Neural cell (in vitro differentiated cells): ENCODE data around the gene CAMKMT. TPM values are rescaled to one million over a fixed set of nuclear protein-coding genes. Genes with fewer than 3 reads are reported as not detected.

ENCODE experiments used
- H2AFZ ChIP-seq: fragments of 200-600, 300-800 bp; sonication (generic), shearing (Covaris generic); 2 replicates; pipeline ENCODE4 v1.6.0; 2014; ENCODE audit warnings: low read depth, mild to moderate bottlenecking, antibody characterized with exemption, low read length, moderate library complexity
- H3F3A ChIP-seq: fragments of 200-600 bp; shearing (Covaris generic); 2 replicates; pipeline ENCODE4 v1.6.1; 2016; ENCODE audit warnings: mild to moderate bottlenecking, moderate library complexity, mixed read lengths, antibody characterized with exemption, low read length; ENCODE audit not compliant: insufficient read depth, poor library complexity, severe bottlenecking
- H3K27ac ChIP-seq: fragments of 200-600, 300-800 bp; sonication (generic), shearing (Covaris generic); 2 replicates; pipeline ENCODE4 v1.5.1; 2014; ENCODE audit warnings: mild to moderate bottlenecking, low read length, moderate library complexity
- H3K27me3 ChIP-seq: fragments of 300-800, 200-600 bp; sonication (generic), shearing (Covaris generic); 2 replicates; pipeline ENCODE4 v1.6.0; 2014; ENCODE audit warnings: mild to moderate bottlenecking, low read depth, low read length, moderate library complexity; ENCODE audit not compliant: insufficient read depth
- H3K36me3 ChIP-seq: fragments of 300-800, 200-600 bp; sonication (generic), shearing (Covaris generic); 2 replicates; pipeline ENCODE4 v1.5.1; 2014; ENCODE audit warnings: mild to moderate bottlenecking, antibody characterized with exemption, low read length, moderate library complexity; ENCODE audit not compliant: insufficient read depth
- H3K4me2 ChIP-seq: fragments of 300-800, 200-600 bp; sonication (generic), shearing (Covaris generic); 2 replicates; pipeline ENCODE4 v1.6.0; 2014; ENCODE audit warnings: mild to moderate bottlenecking, low read length
- H3K4me3 ChIP-seq: fragments of 300-800, 200-600 bp; sonication (generic), shearing (Covaris generic); 2 replicates; pipeline ENCODE4 v1.5.1; 2014; ENCODE audit warnings: mild to moderate bottlenecking, low read length, moderate library complexity
- H3K79me2 ChIP-seq: fragments of 200-600 bp; shearing (Covaris generic); replicated peaks from 2 replicates; pipeline ENCODE4 v1.6.0; 2014; ENCODE audit warnings: mild to moderate bottlenecking, low read length, moderate library complexity; ENCODE audit not compliant: insufficient read depth
- H3K9ac ChIP-seq: fragments of 300-800, 200-600 bp; sonication (generic), shearing (Covaris generic); 2 replicates; pipeline ENCODE4 v1.6.1; 2016; ENCODE audit warnings: mild to moderate bottlenecking, low read length, mixed read lengths
- H3K9me2 ChIP-seq: fragments of 200-600 bp; shearing (Covaris generic); 2 replicates; pipeline ENCODE4 v1.6.1; 2016; ENCODE audit warnings: mild to moderate bottlenecking, low read length, mixed read lengths; ENCODE audit not compliant: insufficient read depth
- H3K9me3 ChIP-seq: fragments of 200-600, 300-800 bp; sonication (generic), shearing (Covaris generic); 2 replicates; pipeline ENCODE4 v1.6.1; 2016; ENCODE audit warnings: mild to moderate bottlenecking, mixed run types, low read length, moderate library complexity, mixed read lengths
- H4K20me1 ChIP-seq: fragments of 200-600 bp; shearing (Covaris generic); 2 replicates; pipeline ENCODE4 v1.6.1; 2016; ENCODE audit warnings: mild to moderate bottlenecking, mixed run types; ENCODE audit not compliant: insufficient read depth
- CTCF ChIP-seq: fragments of 450-650 bp; IDR thresholded peaks from 2 replicates; pipeline ENCODE4 v1.5.1; 2014; ENCODE audit warnings: antibody characterized with exemption, mild to moderate bottlenecking, moderate library complexity; ENCODE audit not compliant: poor library complexity, severe bottlenecking
- EP300 ChIP-seq: fragments of 450-650 bp; conservative IDR thresholded peaks from 2 replicates; pipeline ENCODE4 v1.6.1; 2014; ENCODE audit warnings: antibody characterized with exemption, mild to moderate bottlenecking, moderate library complexity; ENCODE audit not compliant: poor library complexity, severe bottlenecking
- EZH2 ChIP-seq: fragments of 200-600, 300-800 bp; shearing (Covaris generic), sonication (generic); IDR thresholded peaks from 2 replicates; pipeline ENCODE4 v1.6.1; 2014; ENCODE audit warnings: antibody characterized with exemption, low read length, borderline replicate concordance, mild to moderate bottlenecking; ENCODE audit not compliant: insufficient read depth, poor library complexity, severe bottlenecking
- MXI1 ChIP-seq: fragments of 450-650 bp; conservative IDR thresholded peaks from 2 replicates; pipeline ENCODE4 v1.6.1; 2014; ENCODE audit warnings: antibody characterized with exemption, mild to moderate bottlenecking; ENCODE audit not compliant: poor library complexity, severe bottlenecking
- POLR2AphosphoS5 ChIP-seq: IDR thresholded peaks from 2 replicates; pipeline ENCODE4 v1.6.1; 2012
- RAD21 ChIP-seq: fragments of 450-650 bp; conservative IDR thresholded peaks from 2 replicates; pipeline ENCODE4 v1.6.1; 2014; ENCODE audit warnings: antibody characterized with exemption, mild to moderate bottlenecking, moderate library complexity
- REST ChIP-seq: IDR thresholded peaks from 2 replicates; pipeline ENCODE4 v1.6.1; 2012; ENCODE audit warnings: borderline replicate concordance
- SMC3 ChIP-seq: fragments of 450-650 bp; conservative IDR thresholded peaks from 2 replicates; pipeline ENCODE4 v1.6.1; 2014; ENCODE audit warnings: antibody characterized with exemption, mild to moderate bottlenecking, moderate library complexity; ENCODE audit not compliant: poor library complexity
- TAF1 ChIP-seq: IDR thresholded peaks from 2 replicates; pipeline ENCODE4 v1.6.1; 2012; ENCODE audit warnings: low read depth
- polyA plus RNA-seq: library from polyadenylated mRNA; depleted of rRNA; stranded (reverse); fragments of >200 nt; gene quantifications from 2 replicates; pipeline ENCODE4 v1.2.3, GENCODE V29; 2014

Gene CAMKMT
- polyA plus RNA-seq, 1 donor from 2014 or later: 5.1 TPM

- Histone ChIP-seq H3K79me2 (no peaks in the 10 kb centered on the region), H2AFZ (no peak overlapping the region), H3K4me3 (peak overlapping the region; percentile 12), H3K27me3 (peaks cover 6% of the 10 kb centered on the region), H3K9me3 (no peaks in the 10 kb centered on the region), H3K9me2 (no peaks in the 10 kb centered on the region), H3K9ac (no peak overlapping the region), H3K4me2 (peak overlapping the region; percentile 41), H3F3A (peaks cover 6% of the 10 kb centered on the region), H3K36me3 (no peaks in the 10 kb centered on the region), H4K20me1 (no peaks in the 10 kb centered on the region), H3K27ac (peak overlapping the region; percentile 42)
- TF ChIP-seq RAD21 (peak; percentile 5), EP300 (peak; percentile 100), POLR2AphosphoS5 (peak; percentile 99), REST (peak; percentile 97), CTCF (no peak)
Observed at GRCh38 chr2:44618251-44619023, 256.7 kb downstream of the CAMKMT start.

GRCh38 chr2:44620189-44620990 is 258.6 kb downstream of the CAMKMT start:
- H3K79me2 ChIP-seq: no peaks in the 10 kb centered on the region
- no peak overlapping the region for H2AFZ ChIP-seq
- no peaks in the 10 kb centered on the region for H4K20me1 ChIP-seq
- no peak overlapping the region for H3K4me2 ChIP-seq
- no peaks in the 10 kb centered on the region for H3K9me2 ChIP-seq
- H3K36me3 ChIP-seq: no peaks in the 10 kb centered on the region
- H3F3A ChIP-seq: peaks cover 6% of the 10 kb centered on the region
- H3K9ac ChIP-seq: no peak overlapping the region
- H3K27ac ChIP-seq: no peak overlapping the region
- H3K27me3 ChIP-seq: peaks cover 3% of the 10 kb centered on the region
- no peaks in the 10 kb centered on the region for H3K9me3 ChIP-seq
- TF ChIP-seq CTCF: no peak
- TF ChIP-seq EP300: no peak
- TF ChIP-seq REST: no peak
- TF ChIP-seq POLR2AphosphoS5: no peak
- no peak for TF ChIP-seq MXI1
- no peak for TF ChIP-seq RAD21
- no peak for TF ChIP-seq EZH2
- no peak for TF ChIP-seq TAF1
- TF ChIP-seq SMC3: no peak
- no peak overlapping the region for H3K4me3 ChIP-seq
